Measurements from ENCODE around the gene SLC25A51. TPM values are rescaled to one million over a fixed set of nuclear protein-coding genes. Genes with fewer than 3 reads are reported as not detected.

The SLC25A51 gene
- total RNA-seq, 2 donors from 2014 or later = 15.8 to 17.2 TPM

GRCh38 chr9:37916471-37917312 lies 12.8 kb upstream of the SLC25A51 start:
- no peaks in the 10 kb centered on the region for H3K27me3 Mint-ChIP-seq (ENCODE audit: insufficient read depth)
- peaks cover 55% of the 10 kb centered on the region for H3K36me3 ChIP-seq (ENCODE audit: control insufficient read depth, insufficient read depth, low read length)
- no peak overlapping the region for H3K27ac Mint-ChIP-seq
- H3K9ac ChIP-seq (ENCODE audit: extremely low read depth, low read length, poor library complexity, severe bottlenecking) = no peak overlapping the region
- peaks cover 37% of the 10 kb centered on the region for H3K36me3 Mint-ChIP-seq (ENCODE audit: low read depth)
- peaks cover 23% of the 10 kb centered on the region for H3K4me1 Mint-ChIP-seq
- peak overlapping the region; percentile 15 for H3K27ac ChIP-seq (ENCODE audit: low read depth, low read length)
- peaks cover 5% of the 10 kb centered on the region for H3K4me1 ChIP-seq (ENCODE audit: control insufficient read depth, insufficient read depth, low read length)
- no peaks in the 10 kb centered on the region for H3K9me3 Mint-ChIP-seq
- H3K4me3 ChIP-seq (ENCODE audit: low read length) = no peak overlapping the region
- DNase-seq = no peak
- H3K9me3 ChIP-seq (ENCODE audit: control insufficient read depth, low read length) = no peaks in the 10 kb centered on the region
- no peak for TF ChIP-seq CTCF (conservative IDR thresholded peaks at IDR 0.05)
- H3K27me3 ChIP-seq (ENCODE audit: control insufficient read depth, insufficient read depth, low read length, poor library complexity, severe bottlenecking) = no peaks in the 10 kb centered on the region
- 96 to 98% methylated on average over 10 to 18 of the region's 18 CpGs for WGBS, 2 experiments (ENCODE audit: insufficient coverage in 1 of 2, insufficient read length in 1 of 2)
- no peak overlapping the region for H3K4me3 Mint-ChIP-seq

DNA sequence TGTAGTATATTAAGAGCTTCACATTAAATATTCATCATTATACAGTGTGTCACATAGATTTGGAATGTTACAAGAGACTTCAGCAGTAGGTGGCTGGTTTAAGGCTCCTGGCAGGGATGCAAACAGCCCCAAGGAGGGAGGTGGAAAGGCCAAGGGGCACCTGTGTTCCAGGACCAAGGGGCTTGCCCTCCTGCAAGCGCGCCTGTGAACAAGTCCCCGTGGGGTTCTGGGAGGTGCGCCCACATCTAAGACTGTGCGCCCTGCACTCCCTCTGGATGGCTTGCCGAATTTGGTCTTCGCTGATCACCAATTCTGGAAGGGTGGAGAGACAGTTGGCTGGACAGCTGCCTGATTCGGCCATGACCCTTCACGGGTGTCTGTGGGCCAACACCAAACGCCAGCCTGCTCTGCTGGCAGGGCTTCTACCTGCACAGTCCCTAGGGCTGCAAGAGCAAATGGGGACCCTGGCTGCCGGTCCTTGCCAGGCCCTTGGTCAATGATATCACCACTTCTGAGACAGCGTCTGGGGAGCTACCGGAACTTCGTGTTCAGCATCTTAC lies 12.1 kb upstream of the SLC25A51 start:
- H3K4me3 Mint-ChIP-seq = no peak overlapping the region
- H3K4me1 Mint-ChIP-seq = peaks cover 17% of the 10 kb centered on the region
- Histone ChIP-seq H3K36me3 (ENCODE audit: control insufficient read depth, insufficient read depth, low read length) (peaks cover 48% of the 10 kb centered on the region), H3K27me3 (ENCODE audit: control insufficient read depth, insufficient read depth, low read length, poor library complexity, severe bottlenecking) (no peaks in the 10 kb centered on the region), H3K4me3 (ENCODE audit: low read length) (no peak overlapping the region), H3K9me3 (ENCODE audit: control insufficient read depth, low read length) (no peaks in the 10 kb centered on the region), H3K4me1 (ENCODE audit: control insufficient read depth, insufficient read depth, low read length) (peaks cover 5% of the 10 kb centered on the region), H3K27ac (ENCODE audit: low read depth, low read length) (peak overlapping the region; percentile 15), H3K9ac (ENCODE audit: extremely low read depth, low read length, poor library complexity, severe bottlenecking) (no peak overlapping the region)
- WGBS, 2 experiments (ENCODE audit: insufficient coverage in 1 of 2, insufficient read length in 1 of 2) = 94 to 99% methylated on average over 9 to 14 of the region's 14 CpGs
- TF ChIP-seq CTCF (conservative IDR thresholded peaks at IDR 0.05) = no peak
- H3K27me3 Mint-ChIP-seq (ENCODE audit: insufficient read depth) = no peaks in the 10 kb centered on the region
- H3K36me3 Mint-ChIP-seq (ENCODE audit: low read depth) = peaks cover 37% of the 10 kb centered on the region
- no peak overlapping the region for H3K27ac Mint-ChIP-seq
- no peak for DNase-seq
- no peaks in the 10 kb centered on the region for H3K9me3 Mint-ChIP-seq

GRCh38 chr9:37914701-37915358 lies 10.9 kb upstream of the SLC25A51 start:
- no peak for DNase-seq
- H3K4me1 ChIP-seq (ENCODE audit: control insufficient read depth, insufficient read depth, low read length) = no peaks in the 10 kb centered on the region
- H3K27ac ChIP-seq (ENCODE audit: low read depth, low read length) = no peak overlapping the region
- H3K36me3 Mint-ChIP-seq (ENCODE audit: low read depth) = peaks cover 35% of the 10 kb centered on the region
- no peak overlapping the region for H3K4me3 ChIP-seq (ENCODE audit: low read length)
- H3K27me3 Mint-ChIP-seq (ENCODE audit: insufficient read depth) = no peaks in the 10 kb centered on the region
- H3K4me3 Mint-ChIP-seq = no peak overlapping the region
- no peaks in the 10 kb centered on the region for H3K27me3 ChIP-seq (ENCODE audit: control insufficient read depth, insufficient read depth, low read length, poor library complexity, severe bottlenecking)
- no peaks in the 10 kb centered on the region for H3K9me3 ChIP-seq (ENCODE audit: control insufficient read depth, low read length)
- H3K4me1 Mint-ChIP-seq = peaks cover 8% of the 10 kb centered on the region
- peak overlapping the region; percentile 82 for H3K27ac Mint-ChIP-seq
- no peaks in the 10 kb centered on the region for H3K9me3 Mint-ChIP-seq
- WGBS, 2 experiments (ENCODE audit: insufficient coverage in 1 of 2, insufficient read length in 1 of 2) = 91% methylated on average over 10 to 11 of the region's 11 CpGs
- H3K9ac ChIP-seq (ENCODE audit: extremely low read depth, low read length, poor library complexity, severe bottlenecking) = no peak overlapping the region
- TF ChIP-seq CTCF (conservative IDR thresholded peaks at IDR 0.05) = no peak
- peaks cover 46% of the 10 kb centered on the region for H3K36me3 ChIP-seq (ENCODE audit: control insufficient read depth, insufficient read depth, low read length)
